H9 (cell line): ENCODE measurements around the gene STXBP6. TPM values are rescaled to one million over a fixed set of nuclear protein-coding genes. Genes with fewer than 3 reads are reported as not detected.

Experiments
- DNase-seq: peaks from one replicate; pipeline ENCODE4 v3.0.0-alpha.2; 2017
- H2AFZ ChIP-seq: one replicate; pipeline ENCODE4 v1.6.1; 2013; ENCODE audit warnings: mild to moderate bottlenecking, low read length, control low read depth, moderate library complexity
- H2AK5ac ChIP-seq: 2 replicates; pipeline ENCODE4 v1.6.1; 2013; ENCODE audit warnings: low read length, control low read depth, mixed read lengths; ENCODE audit not compliant: insufficient read length
- H2BK120ac ChIP-seq: one replicate; pipeline ENCODE4 v1.6.1; 2013; ENCODE audit warnings: low read depth, mild to moderate bottlenecking, low read length, control low read depth, inconsistent platforms; ENCODE audit not compliant: poor library complexity, severe bottlenecking
- H2BK12ac ChIP-seq: 2 replicates; pipeline ENCODE4 v1.6.1; 2013; ENCODE audit warnings: low read length, control low read depth, mixed read lengths, low read depth; ENCODE audit not compliant: insufficient read length
- H2BK15ac ChIP-seq: 2 replicates; pipeline ENCODE4 v1.6.1; 2013; ENCODE audit warnings: low read depth, low read length, control low read depth
- H2BK20ac ChIP-seq: one replicate; pipeline ENCODE4 v1.6.1; 2013; ENCODE audit warnings: low read depth, mild to moderate bottlenecking, low read length, control low read depth, inconsistent platforms; ENCODE audit not compliant: poor library complexity, severe bottlenecking
- H2BK5ac ChIP-seq: 2 replicates; pipeline ENCODE4 v1.6.1; 2013; ENCODE audit warnings: low read length, control low read depth, mixed read lengths; ENCODE audit not compliant: insufficient read length
- H3K14ac ChIP-seq: 2 replicates; pipeline ENCODE4 v1.6.1; 2013; ENCODE audit warnings: low read length, control low read depth; ENCODE audit not compliant: insufficient read depth
- H3K18ac ChIP-seq: 2 replicates; pipeline ENCODE4 v1.6.1; 2013; ENCODE audit warnings: low read depth, mild to moderate bottlenecking, mixed read lengths, low read length, control low read depth; ENCODE audit not compliant: insufficient read length
- H3K23ac ChIP-seq: 2 replicates; pipeline ENCODE4 v1.6.1; 2013; ENCODE audit warnings: low read length, control low read depth, mixed read lengths, low read depth; ENCODE audit not compliant: insufficient read length
- H3K23me2 ChIP-seq: 2 replicates; pipeline ENCODE4 v1.6.1; 2013; ENCODE audit warnings: low read depth, mild to moderate bottlenecking, mixed read lengths, low read length, control low read depth; ENCODE audit not compliant: insufficient read length, poor library complexity, severe bottlenecking
- H3K27ac ChIP-seq: 2 replicates; pipeline ENCODE4 v1.5.1; 2013; ENCODE audit warnings: low read length, control low read depth, mixed read lengths, low read depth; ENCODE audit not compliant: insufficient read length
- H3K27me3 ChIP-seq: 2 replicates; pipeline ENCODE4 v1.6.1; 2013; ENCODE audit warnings: low read length, control low read depth, inconsistent platforms; ENCODE audit not compliant: insufficient read depth
- H3K4ac ChIP-seq: 2 replicates; pipeline ENCODE4 v1.6.1; 2013; ENCODE audit warnings: low read depth, mild to moderate bottlenecking, control low read depth, inconsistent platforms, low read length, moderate library complexity
- H3K4me1 ChIP-seq: 2 replicates; pipeline ENCODE4 v1.6.1; 2013; ENCODE audit warnings: low read length, control low read depth, inconsistent platforms; ENCODE audit not compliant: insufficient read depth
- H3K4me2 ChIP-seq: 2 replicates; pipeline ENCODE4 v1.6.1; 2013; ENCODE audit warnings: low read length, control low read depth, mixed read lengths; ENCODE audit not compliant: insufficient read length, insufficient read depth
- H3K56ac ChIP-seq: 2 replicates; pipeline ENCODE4 v1.6.1; 2013; ENCODE audit warnings: low read depth, mild to moderate bottlenecking, mixed read lengths, low read length, control low read depth; ENCODE audit not compliant: insufficient read length
- H3K79me1 ChIP-seq: 2 replicates; pipeline ENCODE4 v1.6.1; 2013; ENCODE audit warnings: low read depth, mild to moderate bottlenecking, moderate library complexity, low read length, control low read depth, inconsistent platforms; ENCODE audit not compliant: insufficient read depth, poor library complexity, severe bottlenecking
- H3K79me2 ChIP-seq: 2 replicates; pipeline ENCODE4 v1.6.1; 2013; ENCODE audit warnings: low read length, control low read depth, inconsistent platforms; ENCODE audit not compliant: insufficient read depth
- H3K9ac ChIP-seq: 2 replicates; pipeline ENCODE4 v1.6.1; 2013; ENCODE audit warnings: low read length, control low read depth, mixed read lengths; ENCODE audit not compliant: insufficient read length; ENCODE audit errors: extremely low read depth
- H3K9me3 ChIP-seq: one replicate; pipeline ENCODE4 v1.6.1; 2013; ENCODE audit warnings: low read depth, low read length, inconsistent platforms; ENCODE audit not compliant: control insufficient read depth
- H3T11ph ChIP-seq: one replicate; pipeline ENCODE4 v1.6.1; 2013; ENCODE audit warnings: mild to moderate bottlenecking, low read length, control low read depth, inconsistent platforms
- H4K20me1 ChIP-seq: one replicate; pipeline ENCODE4 v1.6.1; 2013; ENCODE audit not compliant: control insufficient read depth, insufficient read length, insufficient read depth
- H4K5ac ChIP-seq: 2 replicates; pipeline ENCODE4 v1.6.1; 2013; ENCODE audit warnings: low read depth, mild to moderate bottlenecking, mixed read lengths, low read length, control low read depth; ENCODE audit not compliant: insufficient read length
- H4K8ac ChIP-seq: replicated peaks from 2 replicates; pipeline ENCODE4 v1.6.1; 2013; ENCODE audit warnings: low read length, control low read depth, mixed read lengths, low read depth; ENCODE audit not compliant: insufficient read length
- H4K91ac ChIP-seq: 2 replicates; pipeline ENCODE4 v1.6.1; 2013; ENCODE audit warnings: low read depth, mild to moderate bottlenecking, moderate library complexity, mixed read lengths, low read length, control low read depth; ENCODE audit not compliant: insufficient read length
- H3K27ac Mint-ChIP-seq, 3 experiments: 2 replicates in 2 of 3; 3 replicates in 1 of 3; pipeline ENCODE4 v1.8.0; 2020 to 2021; ENCODE audit warnings: mixed read lengths in 3 of 3, mild to moderate bottlenecking in 1 of 3, moderate library complexity in 1 of 3
- H3K27me3 Mint-ChIP-seq: 2 replicates; pipeline ENCODE4 v1.8.0; 2021; ENCODE audit warnings: low read depth, mild to moderate bottlenecking, moderate library complexity, mixed read lengths
- H3K36me3 Mint-ChIP-seq, 3 experiments: 2 replicates in 2 of 3; 3 replicates in 1 of 3; pipeline ENCODE4 v1.8.0; 2020 to 2021; ENCODE audit warnings: low read depth in 3 of 3, mixed read lengths in 3 of 3; ENCODE audit not compliant: insufficient read depth in 1 of 3
- H3K4me1 Mint-ChIP-seq, 2 experiments: 2 replicates each; pipeline ENCODE4 v1.8.0; 2020; ENCODE audit warnings: mixed read lengths in 2 of 2
- H3K4me3 Mint-ChIP-seq, 2 experiments: 2 replicates in 1 of 2; 3 replicates in 1 of 2; pipeline ENCODE4 v1.8.0; 2020 to 2021; ENCODE audit warnings: mild to moderate bottlenecking in 2 of 2, mixed read lengths in 2 of 2, moderate library complexity in 1 of 2
- H3K9me3 Mint-ChIP-seq, 2 experiments: 2 replicates in 1 of 2; 3 replicates in 1 of 2; pipeline ENCODE4 v1.8.0; 2020; ENCODE audit warnings: mild to moderate bottlenecking in 2 of 2, mixed read lengths in 2 of 2, moderate library complexity in 1 of 2
- CTCF ChIP-seq: fragments of 200-600 bp; sonication (generic); conservative IDR thresholded peaks from 3 replicates; pipeline ENCODE4 v1.8.0; 2021; ENCODE audit warnings: antibody characterized with exemption, mild to moderate bottlenecking
- WGBS: extraction: QIAGEN DNeasy Blood & Tissue Kit; methylation state at CpG from one replicate; pipeline ENCODE4 v1.1.7; 2013; ENCODE audit warnings: missing lambda C conversion rate, low lambda C conversion rate, mixed read lengths; ENCODE audit not compliant: insufficient read length; ENCODE audit errors: extremely low coverage; 5-methylcytosine and 5-hydroxymethylcytosine counted together
- total RNA-seq: library from RNA; stranded (reverse); gene quantifications from 2 replicates; pipeline ENCODE4 v1.2.1, GENCODE V29; 2021

The STXBP6 gene
- total RNA-seq, 1 experiment from 2014 or later: 3.6 TPM

- no peaks in the 10 kb centered on the region for H4K20me1 ChIP-seq
- no peak overlapping the region for H2AK5ac ChIP-seq
- no peaks in the 10 kb centered on the region for H3K23me2 ChIP-seq
- H3K4me3 Mint-ChIP-seq: no peak overlapping the region
- H3K56ac ChIP-seq: no peak overlapping the region
- no peak overlapping the region for H3K18ac ChIP-seq
- no peaks in the 10 kb centered on the region for H3K9me3 Mint-ChIP-seq
- no peak overlapping the region for H2BK20ac ChIP-seq
- no peak overlapping the region for H2BK5ac ChIP-seq
- no peak overlapping the region for H3K9ac ChIP-seq
- no peak overlapping the region for H2BK12ac ChIP-seq
- H3K4me1 Mint-ChIP-seq: peaks cover 7 to 11% of the 10 kb centered on the region in 2 experiments; a peak in 3 of 4 replicates
- no peak overlapping the region for H3K27ac ChIP-seq
- no peak for DNase-seq
- no peak overlapping the region for H3K4ac ChIP-seq
- no peaks in the 10 kb centered on the region for H3K4me1 ChIP-seq
- H4K91ac ChIP-seq: no peak overlapping the region
- no peak overlapping the region for H3K14ac ChIP-seq
- no peak overlapping the region for H3K4me2 ChIP-seq
- no peaks in the 10 kb centered on the region for H3K9me3 ChIP-seq
- H2BK15ac ChIP-seq: no peak overlapping the region
- H3K79me1 ChIP-seq: no peaks in the 10 kb centered on the region
- H4K8ac ChIP-seq: no peak overlapping the region
- no peaks in the 10 kb centered on the region for H3K27me3 ChIP-seq
- no peak overlapping the region for H2BK120ac ChIP-seq
- H3K27me3 Mint-ChIP-seq: no peaks in the 10 kb centered on the region
- H2AFZ ChIP-seq: no peak overlapping the region
- H3K79me2 ChIP-seq: no peaks in the 10 kb centered on the region
- H3K27ac Mint-ChIP-seq: no peak overlapping the region; a peak in 1 of 7 replicates
- no peak overlapping the region for H4K5ac ChIP-seq
- peaks cover 0 to 5% (median 0%) of the 10 kb centered on the region in 3 experiments; a peak in 2 of 7 replicates for H3K36me3 Mint-ChIP-seq
- no CpG with 5 or more reads among the region's 1 CpG for WGBS
- H3K23ac ChIP-seq: no peak overlapping the region
- TF ChIP-seq CTCF: no peak
- H3T11ph ChIP-seq: no peak overlapping the region
These were observed 114.2 kb downstream of the STXBP6 start for GRCh38 chr14:24935796-24936195.
